ENCODE measurements around the gene CYP27B1.

- TF ChIP-seq CTCF (IDR thresholded peaks at IDR 0.05) (peak in 1 of 7 experiments; percentile 3), EP300 (IDR thresholded peaks at IDR 0.05) (no peak), POLR2A (IDR thresholded peaks at IDR 0.05) (peak in 1 of 4 donors; percentile 37), POLR2AphosphoS5 (IDR thresholded peaks at IDR 0.05) (peak; percentile 77 to 81 (median 79))
These were observed 21.9 kb downstream of the CYP27B1 start, which contains the start of gene TSPAN31 for GRCh38 chr12:57744777-57745484.

Measured in stomach (tissue), 4 donors.